IMR-90 (cell line): ENCODE results near the gene TMEM145. TPM values are rescaled to one million over a fixed set of nuclear protein-coding genes. Genes with fewer than 3 reads are reported as not detected.

Experiments used
- ATAC-seq: fragments of 200-7000 bp; cut with Tn5 transposase; 2 replicates; pipeline ENCODE4 v1.9.1; 2020; ENCODE audit warnings: low read depth, mild to moderate bottlenecking, moderate library complexity
- BruUV-seq: library from RNA; stranded (reverse); fragments of 400-500 nt; replicated peaks from 2 replicates; lab custom pipeline; 2021; lab: Mats Ljungman, UMichigan
- CTCF ChIA-PET: fragments of 300-600 bp; formaldehyde crosslinking; extraction: SDS; loops from one replicate; lab custom pipeline; 2021; ENCODE audit warnings: antibody characterized with exemption; lab: Yijun Ruan, JAX
- POLR2A ChIA-PET: fragments of 300-600 bp; sonication (Branson Sonifier 250); formaldehyde crosslinking; loops from one replicate; lab custom pipeline; 2022; ENCODE audit warnings: antibody characterized with exemption; ENCODE audit not compliant: unreplicated experiment; lab: Charles Lee
- DNase-seq: peaks from one replicate; pipeline ENCODE4 v3.0.0; 2013
- H2AFZ ChIP-seq: replicated peaks from 2 replicates; pipeline ENCODE3; 2013; ENCODE audit warnings: low read length, mild to moderate bottlenecking; ENCODE audit not compliant: poor library complexity
- H2AK5ac ChIP-seq: 2 replicates; pipeline ENCODE4 v1.6.1; 2013; ENCODE audit warnings: low read depth, low read length, inconsistent platforms
- H2AK9ac ChIP-seq: replicated peaks from 2 replicates; pipeline ENCODE3; 2013; ENCODE audit warnings: mild to moderate bottlenecking, low read depth, low read length, moderate library complexity; ENCODE audit not compliant: poor library complexity
- H2BK120ac ChIP-seq: 2 replicates; pipeline ENCODE4 v1.6.1; 2013; ENCODE audit warnings: low read depth, low read length, inconsistent platforms
- H2BK15ac ChIP-seq: 3 replicates; pipeline ENCODE4 v1.6.1; 2013; ENCODE audit warnings: low read depth, low read length, inconsistent platforms
- H2BK20ac ChIP-seq: 2 replicates; pipeline ENCODE4 v1.6.1; 2013; ENCODE audit warnings: low read depth, mild to moderate bottlenecking, inconsistent platforms, low read length, moderate library complexity
- H2BK5ac ChIP-seq: 2 replicates; pipeline ENCODE4 v1.6.1; 2013; ENCODE audit warnings: mild to moderate bottlenecking, low read depth, low read length, inconsistent platforms; ENCODE audit not compliant: poor library complexity, severe bottlenecking
- H3K14ac ChIP-seq: replicated peaks from 2 replicates; pipeline ENCODE4 v1.6.1; 2013; ENCODE audit warnings: low read depth, low read length, inconsistent platforms
- H3K18ac ChIP-seq: 2 replicates; pipeline ENCODE4 v1.6.1; 2013; ENCODE audit warnings: low read depth, low read length, control low read depth
- H3K23ac ChIP-seq: 2 replicates; pipeline ENCODE4 v1.6.1; 2013; ENCODE audit warnings: low read depth, low read length, inconsistent platforms
- H3K27ac ChIP-seq: 2 replicates; pipeline ENCODE4 v1.5.1; 2013; ENCODE audit warnings: mild to moderate bottlenecking, control low read depth, low read length; ENCODE audit not compliant: insufficient read depth
- H3K27me3 ChIP-seq: 2 replicates; pipeline ENCODE4 v1.6.1; 2013; ENCODE audit warnings: low read length; ENCODE audit not compliant: control insufficient read depth, insufficient read depth
- H3K36me3 ChIP-seq: 2 replicates; pipeline ENCODE4 v1.6.1; 2013; ENCODE audit warnings: low read length, mixed read lengths; ENCODE audit not compliant: control insufficient read depth, insufficient read depth
- H3K4ac ChIP-seq: 2 replicates; pipeline ENCODE4 v1.6.1; 2013; ENCODE audit warnings: low read depth, low read length, inconsistent platforms
- H3K4me1 ChIP-seq: 2 replicates; pipeline ENCODE4 v1.6.1; 2013; ENCODE audit warnings: low read length, mixed read lengths; ENCODE audit not compliant: control insufficient read depth, insufficient read depth
- H3K4me2 ChIP-seq: 2 replicates; pipeline ENCODE4 v1.6.1; 2013; ENCODE audit warnings: low read depth, mild to moderate bottlenecking, control low read depth, low read length, moderate library complexity
- H3K4me3 ChIP-seq: 2 replicates; pipeline ENCODE4 v1.5.1; 2013; ENCODE audit warnings: low read depth, mild to moderate bottlenecking, control low read depth, low read length, moderate library complexity; ENCODE audit not compliant: insufficient read depth
- H3K56ac ChIP-seq: 2 replicates; pipeline ENCODE4 v1.6.1; 2013; ENCODE audit warnings: low read length, inconsistent platforms; ENCODE audit not compliant: insufficient read depth; ENCODE audit errors: extremely low read depth
- H3K79me1 ChIP-seq, 2 experiments: 2 replicates each; pipeline ENCODE4 v1.6.1; 2013; ENCODE audit warnings: low read length in 2 of 2, inconsistent platforms in 1 of 2, low read depth in 1 of 2
- H3K9ac ChIP-seq: 2 replicates; pipeline ENCODE4 v1.6.1; 2013; ENCODE audit warnings: low read depth, low read length, control low read depth
- H3K9me1 ChIP-seq: 2 replicates; pipeline ENCODE4 v1.6.1; 2013; ENCODE audit warnings: low read length, inconsistent platforms; ENCODE audit not compliant: insufficient read depth
- H3K9me3 ChIP-seq: 2 replicates; pipeline ENCODE4 v1.6.1; 2013; ENCODE audit warnings: low read length; ENCODE audit not compliant: control insufficient read depth, insufficient read depth
- H4K20me1 ChIP-seq: 2 replicates; pipeline ENCODE4 v1.6.1; 2013; ENCODE audit warnings: low read length, inconsistent platforms; ENCODE audit not compliant: insufficient read depth
- H4K5ac ChIP-seq: 2 replicates; pipeline ENCODE4 v1.6.1; 2013; ENCODE audit warnings: mild to moderate bottlenecking, low read depth, low read length, control low read depth
- H4K8ac ChIP-seq, 2 experiments: 2 replicates each; pipeline ENCODE4 v1.6.1; 2013; ENCODE audit warnings: low read depth in 2 of 2, low read length in 2 of 2, control low read depth in 1 of 2, inconsistent platforms in 1 of 2
- H4K91ac ChIP-seq: 2 replicates; pipeline ENCODE4 v1.6.1; 2013; ENCODE audit warnings: low read depth, low read length, inconsistent platforms; ENCODE audit not compliant: insufficient read depth
- BHLHE40 ChIP-seq: fragments of 150-350 bp; IDR thresholded peaks from 2 replicates; pipeline ENCODE4 v1.6.1; 2016; ENCODE audit warnings: mild to moderate bottlenecking, low read depth, low read length
- CEBPB ChIP-seq: IDR thresholded peaks from 2 replicates; pipeline ENCODE4 v1.6.1; 2012; ENCODE audit warnings: low read depth, low read length, improper control_type of control experiment
- CHD1 ChIP-seq: IDR thresholded peaks from 2 replicates; pipeline ENCODE4 v1.6.1; 2012; ENCODE audit warnings: low read depth, low read length, improper control_type of control experiment
- CTCF ChIP-seq: conservative IDR thresholded peaks from 2 replicates; pipeline ENCODE4 v1.5.1; 2012; ENCODE audit warnings: mild to moderate bottlenecking, low read depth, low read length, improper control_type of control experiment
- FOS ChIP-seq: fragments of 150-350 bp; IDR thresholded peaks from 2 replicates; pipeline ENCODE4 v1.6.1; 2016; ENCODE audit warnings: low read depth, low read length
- MAFK ChIP-seq: IDR thresholded peaks from 2 replicates; pipeline ENCODE4 v1.6.1; 2012; ENCODE audit warnings: low read depth, low read length, improper control_type of control experiment
- MAZ ChIP-seq: IDR thresholded peaks from 2 replicates; pipeline ENCODE4 v1.6.1; 2012; ENCODE audit warnings: low read depth, mild to moderate bottlenecking, low read length, improper control_type of control experiment, moderate library complexity, borderline replicate concordance
- MXI1 ChIP-seq: IDR thresholded peaks from 2 replicates; pipeline ENCODE4 v1.6.1; 2012; ENCODE audit warnings: low read depth, mild to moderate bottlenecking, low read length, moderate library complexity, borderline replicate concordance
- NFE2L2 ChIP-seq: fragments of 150-350 bp; IDR thresholded peaks from 2 replicates; pipeline ENCODE4 v1.6.1; 2016; ENCODE audit warnings: low read depth, mild to moderate bottlenecking, low read length
- POLR2A ChIP-seq: IDR thresholded peaks from 2 replicates; pipeline ENCODE4 v1.6.1; 2012; ENCODE audit warnings: mild to moderate bottlenecking, low read depth, low read length
- RAD21 ChIP-seq: IDR thresholded peaks from 2 replicates; pipeline ENCODE4 v1.6.1; 2012; ENCODE audit warnings: low read length, improper control_type of control experiment
- RCOR1 ChIP-seq: IDR thresholded peaks from 2 replicates; pipeline ENCODE4 v1.6.1; 2012; ENCODE audit warnings: mild to moderate bottlenecking, low read length, improper control_type of control experiment; ENCODE audit not compliant: insufficient replicate concordance
- RFX5 ChIP-seq: IDR thresholded peaks from 2 replicates; pipeline ENCODE4 v1.8.0; 2012; ENCODE audit warnings: low read depth, mild to moderate bottlenecking, low read length, moderate library complexity
- SMC3 ChIP-seq: fragments of 150-350 bp; IDR thresholded peaks from 2 replicates; pipeline ENCODE4 v1.6.1; 2016; ENCODE audit warnings: low read depth, mild to moderate bottlenecking, antibody characterized with exemption, low read length, moderate library complexity
- USF2 ChIP-seq: fragments of 150-350 bp; IDR thresholded peaks from 2 replicates; pipeline ENCODE4 v1.6.1; 2017; ENCODE audit warnings: mild to moderate bottlenecking, antibody characterized with exemption, low read length, low read depth
- WGBS, 2 experiments: methylation state at CpG; one replicate each; pipeline versions ENCODE4 v1.1.5 to v1.1.7; 2013; ENCODE audit warnings: missing lambda C conversion rate in 2 of 2; ENCODE audit not compliant: insufficient read length in 1 of 2; ENCODE audit errors: extremely low coverage in 2 of 2; 5-methylcytosine and 5-hydroxymethylcytosine counted together
- dilution Hi-C: fragments of 300-500 bp; cut with HindIII; formaldehyde crosslinking; loops from one replicate; pipeline ENCODE4 v1.14.3; 2018; ENCODE audit warnings: low sequenced_read_pairs; ENCODE audit not compliant: unreplicated experiment
- in situ Hi-C: fragments of 300-500 bp; cut with MboI; formaldehyde crosslinking; loops from 3 replicates; pipeline ENCODE4 v1.14.3; 2019; ENCODE audit warnings: low sequenced_read_pairs, inconsistent platforms, mixed read lengths
- intact Hi-C: fragments of 100-400 bp; cut with micrococcal nuclease; formaldehyde crosslinking; loops from 2 replicates; pipeline ENCODE4 v1.10.0; 2022
- polyA plus RNA-seq, 3 experiments: library from polyadenylated mRNA; depleted of rRNA; stranded (reverse); fragments of >200 nt; gene quantifications; 2 replicates each; pipeline ENCODE4 v1.2.3, GENCODE V29; 2012; ENCODE audit warnings: low replicate concordance in 1 of 3
- total RNA-seq: library from RNA; depleted of rRNA; stranded (reverse); fragments of >200 nt; gene quantifications from 2 replicates; pipeline ENCODE4 v1.2.3, GENCODE V29; 2012

TMEM145 gene
- total and polyA plus RNA-seq, 2 of the 4 experiments (the other 2 are of a cell fraction) = under 0.01 to 0.41 TPM

- H2BK15ac ChIP-seq = no peak overlapping the region
- H2AFZ ChIP-seq = peak overlapping the region; percentile 11
- H3K79me1 ChIP-seq = peaks cover 6 to 10% of the 10 kb centered on the region in 2 experiments
- BruUV-seq = no TSS peak
- intact Hi-C loops = no loop called here
- no peak overlapping the region for H3K4me2 ChIP-seq
- ATAC-seq = no peak
- dilution Hi-C loops = no loop called here
- no peak overlapping the region for H3K23ac ChIP-seq
- H4K8ac ChIP-seq = no peak overlapping the region
- in situ Hi-C loops = no loop called here
- DNase-seq = no peak
- H2BK120ac ChIP-seq = no peak overlapping the region
- H2BK20ac ChIP-seq = no peak overlapping the region
- no peaks in the 10 kb centered on the region for H3K9me1 ChIP-seq
- H4K91ac ChIP-seq = no peak overlapping the region
- no peaks in the 10 kb centered on the region for H3K4me1 ChIP-seq
- H4K5ac ChIP-seq = no peak overlapping the region
- peaks cover 10% of the 10 kb centered on the region for H4K20me1 ChIP-seq
- CTCF ChIA-PET = no interaction called here
- peaks cover 81% of the 10 kb centered on the region for H3K36me3 ChIP-seq
- H3K9ac ChIP-seq = no peak overlapping the region
- POLR2A ChIA-PET = no interaction called here
- WGBS, 2 experiments = 95% methylated on average over 8 of the region's 27 CpGs; no CpG with 5 or more reads in 1 of the 2 experiments
- no peak overlapping the region for H3K14ac ChIP-seq
- no peak overlapping the region for H2AK5ac ChIP-seq
- no peak overlapping the region for H3K27ac ChIP-seq
- H3K18ac ChIP-seq = no peak overlapping the region
- H3K4me3 ChIP-seq = no peak overlapping the region
- no peaks in the 10 kb centered on the region for H3K9me3 ChIP-seq
- H3K4ac ChIP-seq = no peak overlapping the region
- no peak overlapping the region for H2BK5ac ChIP-seq
- no peaks in the 10 kb centered on the region for H3K27me3 ChIP-seq
- H2AK9ac ChIP-seq = no peak overlapping the region
- no peak overlapping the region for H3K56ac ChIP-seq
- TF ChIP-seq FOS (no peak), CHD1 (no peak), SMC3 (no peak), RCOR1 (no peak), RAD21 (no peak), CEBPB (no peak), NFE2L2 (no peak), USF2 (no peak), CTCF (no peak), MAZ (no peak), POLR2A (no peak), RFX5 (no peak), MXI1 (no peak), BHLHE40 (no peak), MAFK (no peak)
Observed at GRCh38 chr19:42292042-42292960, 20.8 kb upstream of the TMEM145 start.
